Pons (tissue), 1 donor: Measurements from ENCODE around the gene NPY2R.

Source experiments
- DNase-seq: peaks from one replicate; pipeline ENCODE4 v3.0.0-alpha.2; 2016; ENCODE audit warnings: low spot score

Gene NPY2R

GRCh38 chr4:155208258-155209054 is at the start of gene NPY2R:
TSS of gene NPY2R (plus strand) at chr4:155208636. CDS start at chr4:155213940, 5,304 bp downstream.
- DNase-seq: no peak

GRCh38 chr4:155161357-155161756 is 47.1 kb upstream of the NPY2R start:
- DNase-seq: peak; percentile 63

GRCh38 chr4:155164718-155165117 is 43.7 kb upstream of the NPY2R start:
- DNase-seq: no peak

GRCh38 chr4:155170569-155170968 is 37.9 kb upstream of the NPY2R start:
- no peak for DNase-seq

- DNase-seq: no peak
These were observed 35.1 kb upstream of the NPY2R start for GRCh38 chr4:155173371-155173770.

- no peak for DNase-seq
These were observed 33.8 kb upstream of the NPY2R start for GRCh38 chr4:155174668-155175067.

- DNase-seq: no peak
These were observed 29.2 kb upstream of the NPY2R start for GRCh38 chr4:155179216-155179615.

- no peak for DNase-seq
These were observed 21.5 kb upstream of the NPY2R start for GRCh38 chr4:155186972-155187371.

- no peak for DNase-seq
These were observed 20.4 kb upstream of the NPY2R start for GRCh38 chr4:155187989-155188388.

GRCh38 chr4:155190099-155190498 is 18.3 kb upstream of the NPY2R start:
- DNase-seq: no peak

- DNase-seq: no peak
These were observed 10.7 kb upstream of the NPY2R start for GRCh38 chr4:155197757-155198156.

- peak; percentile 5 for DNase-seq
These were observed 740 bp upstream of the NPY2R start for GRCh38 chr4:155207534-155208257.

- DNase-seq: no peak
These were observed 11.6 kb downstream of the NPY2R start for GRCh38 chr4:155220025-155220424.

GRCh38 chr4:155227131-155227530 is 18.7 kb downstream of the NPY2R start:
- DNase-seq: no peak

GRCh38 chr4:155228713-155229112 is 20.3 kb downstream of the NPY2R start:
- DNase-seq: no peak

- no peak for DNase-seq
These were observed 24.0 kb downstream of the NPY2R start for GRCh38 chr4:155232432-155232831.

- DNase-seq: no peak
These were observed 25.8 kb downstream of the NPY2R start for GRCh38 chr4:155234206-155234605.

GRCh38 chr4:155237567-155237966 is 29.1 kb downstream of the NPY2R start:
- DNase-seq: no peak

GRCh38 chr4:155241225-155241624 is 32.8 kb downstream of the NPY2R start:
- no peak for DNase-seq

- DNase-seq: no peak
These were observed 33.2 kb downstream of the NPY2R start for GRCh38 chr4:155241664-155242063.

- no peak for DNase-seq
These were observed 36.7 kb downstream of the NPY2R start for GRCh38 chr4:155245105-155245504.

- DNase-seq: no peak
These were observed 39.8 kb downstream of the NPY2R start for GRCh38 chr4:155248002-155248896.
